Measurements from ENCODE around the gene ANAPC2. TPM values are rescaled to one million over a fixed set of nuclear protein-coding genes. Genes with fewer than 3 reads are reported as not detected.

ANAPC2 gene
- polyA plus RNA-seq, 2 of the 4 experiments (the other 2 are of a cell fraction), result 17.5 to 40.7 TPM

DNA sequence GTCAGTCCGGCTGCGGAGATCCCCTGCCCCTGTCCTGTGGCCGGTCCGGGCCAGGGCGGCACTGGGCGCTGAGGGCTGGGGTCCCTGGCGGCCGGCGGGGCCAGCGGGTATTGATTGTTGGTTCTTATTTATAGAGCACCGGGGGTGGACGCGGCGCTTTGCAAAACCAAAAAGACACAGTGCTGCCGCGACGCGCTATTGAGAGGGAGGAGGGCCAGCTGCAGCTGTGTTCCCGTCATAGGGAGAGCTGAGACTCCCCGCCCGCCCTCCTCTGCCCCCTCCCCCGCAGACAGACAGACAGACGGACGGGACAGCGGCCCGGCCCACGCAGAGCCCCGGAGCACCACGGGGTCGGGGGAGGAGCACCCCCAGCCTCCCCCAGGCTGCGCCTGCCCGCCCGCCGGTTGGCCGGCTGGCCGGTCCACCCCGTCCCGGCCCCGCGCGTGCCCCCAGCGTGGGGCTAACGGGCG, 21.0 kb downstream of the ANAPC2 start:
- WGBS (ENCODE audit: missing lambda C conversion rate), result 22% methylated on average over 16 of the region's 44 CpGs
- H3K9me3 ChIP-seq, result no peaks in the 10 kb centered on the region
- no peak for FAIRE-seq
- peak overlapping the region in 1 of 2 experiments; percentile 78; a peak in 4 of 6 replicates for H3K27ac ChIP-seq
- ChIA-PET CTCF (interaction anchor here (1.2 to 16.5 kb wide), 7 partner anchors 10 to 69 kb away, joined by 3 to 156 read pairs (median 5); partner anchors contain the start of genes ANAPC2, CYSRT1, RNF224 and SSNA1), POLR2A (interaction anchor here (0.6 to 2.0 kb wide), 5 partner anchors 22 to 73 kb away, joined by 3 to 10 read pairs (median 4); partner anchors contain the start of genes SSNA1 and TUBB4B)
- H3K4me1 ChIP-seq, result peaks cover 32% of the 10 kb centered on the region
- no peak for DNase-seq (ENCODE audit: low read depth in 1 of 2, low spot score in 1 of 2)
- no peak for ATAC-seq
- peak overlapping the region; percentile 47 for H3K4me3 ChIP-seq
- TF ChIP-seq SMC3 (IDR thresholded peaks at IDR 0.05), result no peak
- TF ChIP-seq JUNB (IDR thresholded peaks at IDR 0.05), result no peak
- no peak for TF ChIP-seq MYC (IDR thresholded peaks at IDR 0.05; ENCODE audit: borderline replicate concordance, low read length)
- no peak for TF ChIP-seq GATA3 (IDR thresholded peaks at IDR 0.05; ENCODE audit: borderline replicate concordance)
- no peak for TF ChIP-seq RCOR1 (IDR thresholded peaks at IDR 0.05; ENCODE audit: low read depth, low read length)
- TF ChIP-seq ESRRA (IDR thresholded peaks at IDR 0.05; ENCODE audit: borderline replicate concordance, low read length), result no peak
- H3K4me2 ChIP-seq, result peak overlapping the region; percentile 99

DNA sequence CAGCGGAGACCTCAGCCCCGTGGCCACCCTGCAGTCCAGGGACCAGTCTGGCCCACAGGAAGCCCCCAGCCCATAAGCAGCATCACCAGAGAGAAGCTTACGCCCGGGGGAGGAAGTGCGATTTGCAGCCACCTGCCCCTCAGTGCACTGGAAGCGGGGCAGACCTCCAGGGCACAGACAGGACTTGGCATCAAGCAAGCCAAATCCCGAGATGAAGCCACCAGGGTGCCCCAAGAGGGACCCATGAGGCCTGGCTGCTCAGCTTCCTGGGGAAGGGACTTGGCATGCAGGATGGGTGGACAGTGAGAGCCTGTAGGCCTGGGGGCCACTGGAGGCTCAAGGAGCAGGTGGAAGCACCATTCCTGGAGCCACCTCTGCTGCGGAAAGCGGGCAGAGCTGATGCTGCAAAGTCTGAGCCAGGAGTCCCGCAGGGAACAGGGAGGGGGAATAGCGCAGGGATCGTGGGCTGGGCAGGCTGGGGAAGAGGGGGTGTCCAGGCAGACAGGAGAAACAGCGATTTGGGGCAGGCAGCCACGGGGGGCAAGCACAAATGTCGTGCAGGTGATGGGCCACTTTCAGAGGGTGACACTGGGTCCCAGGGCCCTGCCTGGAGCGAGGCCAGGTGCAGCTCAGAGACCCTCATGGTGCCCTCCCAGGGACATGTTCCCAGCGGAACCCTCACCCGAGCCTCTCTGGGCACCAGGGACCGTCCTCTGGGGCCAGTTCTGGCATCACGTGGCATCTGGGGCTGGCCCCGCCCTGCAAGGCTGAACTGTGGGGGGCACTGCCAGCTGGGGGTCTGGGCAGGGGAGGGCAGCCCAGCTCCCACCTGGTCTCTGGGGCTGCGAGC, 21.8 kb downstream of the ANAPC2 start:
- ATAC-seq (no peak), FAIRE-seq (no peak), DNase-seq (ENCODE audit: low read depth in 1 of 2, low spot score in 1 of 2) (no peak)
- Histone ChIP-seq H3K4me2 (peak overlapping the region; percentile 99), H3K4me3 (peak overlapping the region; percentile 47; the same call in 1 of the 3 replicates), H3K4me1 (peaks cover 39% of the 10 kb centered on the region), H3K9me3 (no peaks in the 10 kb centered on the region), H3K27ac (no peak overlapping the region)
- 60% methylated on average over 11 of the region's 22 CpGs for WGBS (ENCODE audit: missing lambda C conversion rate)
- POLR2A ChIA-PET, result interaction anchor here (0.6 to 2.0 kb wide), 3 partner anchors 22 to 74 kb away, joined by 3 to 10 read pairs (median 4); partner anchors contain the start of genes SSNA1 and TUBB4B
- TF ChIP-seq EHF (CRISPR knock-in tag; IDR thresholded peaks at IDR 0.05) (no peak), ZFP36 (IDR thresholded peaks at IDR 0.05; ENCODE audit: borderline replicate concordance, partially characterized antibody) (no peak), TP53 (CRISPR knock-in tag; IDR thresholded peaks at IDR 0.05) (no peak), MAFK (IDR thresholded peaks at IDR 0.05; ENCODE audit: partially characterized antibody) (no peak), RCOR1 (IDR thresholded peaks at IDR 0.05; ENCODE audit: low read depth, low read length) (no peak), HOXA7 (CRISPR knock-in tag; IDR thresholded peaks at IDR 0.05) (no peak), HOXB13 (CRISPR knock-in tag; IDR thresholded peaks at IDR 0.05; ENCODE audit: low read depth) (no peak), POLR2AphosphoS2 (conservative IDR thresholded peaks at IDR 0.05; ENCODE audit: low read length) (no peak), CBX8 (IDR thresholded peaks at IDR 0.05) (no peak), ZSCAN20 (CRISPR knock-in tag; IDR thresholded peaks at IDR 0.05) (no peak), NPAS2 (CRISPR knock-in tag; IDR thresholded peaks at IDR 0.05; ENCODE audit: borderline replicate concordance) (no peak), RFX5 (IDR thresholded peaks at IDR 0.05) (no peak), SREBF2 (IDR thresholded peaks at IDR 0.05) (no peak), HEYL (CRISPR knock-in tag; IDR thresholded peaks at IDR 0.05) (no peak), ZNF302 (CRISPR knock-in tag; IDR thresholded peaks at IDR 0.05) (no peak), ESRRA (IDR thresholded peaks at IDR 0.05; ENCODE audit: borderline replicate concordance, low read length) (no peak), BHLHE40 (IDR thresholded peaks at IDR 0.05; ENCODE audit: low read depth, low read length) (no peak)
- TF ChIP-seq, protein P1, sequence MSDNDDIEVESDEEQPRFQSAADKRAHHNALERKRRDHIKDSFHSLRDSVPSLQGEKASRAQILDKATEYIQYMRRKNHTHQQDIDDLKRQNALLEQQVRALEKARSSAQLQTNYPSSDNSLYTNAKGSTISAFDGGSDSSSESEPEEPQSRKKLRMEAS (IDR thresholded peaks at IDR 0.05), result no peak
- TF ChIP-seq, protein P2, sequence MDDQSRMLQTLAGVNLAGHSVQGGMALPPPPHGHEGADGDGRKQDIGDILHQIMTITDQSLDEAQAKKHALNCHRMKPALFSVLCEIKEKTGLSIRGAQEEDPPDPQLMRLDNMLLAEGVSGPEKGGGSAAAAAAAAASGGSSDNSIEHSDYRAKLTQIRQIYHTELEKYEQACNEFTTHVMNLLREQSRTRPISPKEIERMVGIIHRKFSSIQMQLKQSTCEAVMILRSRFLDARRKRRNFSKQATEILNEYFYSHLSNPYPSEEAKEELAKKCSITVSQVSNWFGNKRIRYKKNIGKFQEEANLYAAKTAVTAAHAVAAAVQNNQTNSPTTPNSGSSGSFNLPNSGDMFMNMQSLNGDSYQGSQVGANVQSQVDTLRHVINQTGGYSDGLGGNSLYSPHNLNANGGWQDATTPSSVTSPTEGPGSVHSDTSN (IDR thresholded peaks at IDR 0.05), result no peak
- CTCF ChIA-PET, result interaction anchor here (1.2 to 16.5 kb wide), 6 partner anchors 10 to 60 kb away, joined by 3 to 156 read pairs (median 5); partner anchors contain the start of genes ANAPC2, RNF224 and SSNA1
